Hematopoietic multipotent progenitor cell (in vitro differentiated cells): Measurements from ENCODE around the gene ZNF507. TPM values are rescaled to one million over a fixed set of nuclear protein-coding genes. Genes with fewer than 3 reads are reported as not detected.
A peak's percentile ranks its signal among the peaks of the same experiment; 100 is the strongest.
"Not testable (repeated sequence)": the region's sequence is repeated elsewhere in the genome, so short reads cannot be mapped to it uniquely, and the experiment has no call there.

Source experiments
- DNase-seq, 3 donors: peaks; one replicate each; pipeline ENCODE4 v3.0.0-alpha.2; 2011 to 2015; ENCODE audit warnings: low read depth in 2 of 3, low spot score in 2 of 3
- total RNA-seq: library from RNA; depleted of rRNA; stranded (reverse); fragments of >200 nt; gene quantifications from one replicate; pipeline ENCODE4 v1.2.3, GENCODE V29; 2012

Gene ZNF507
- total RNA-seq, 1 donor: 5.9 TPM

DNA sequence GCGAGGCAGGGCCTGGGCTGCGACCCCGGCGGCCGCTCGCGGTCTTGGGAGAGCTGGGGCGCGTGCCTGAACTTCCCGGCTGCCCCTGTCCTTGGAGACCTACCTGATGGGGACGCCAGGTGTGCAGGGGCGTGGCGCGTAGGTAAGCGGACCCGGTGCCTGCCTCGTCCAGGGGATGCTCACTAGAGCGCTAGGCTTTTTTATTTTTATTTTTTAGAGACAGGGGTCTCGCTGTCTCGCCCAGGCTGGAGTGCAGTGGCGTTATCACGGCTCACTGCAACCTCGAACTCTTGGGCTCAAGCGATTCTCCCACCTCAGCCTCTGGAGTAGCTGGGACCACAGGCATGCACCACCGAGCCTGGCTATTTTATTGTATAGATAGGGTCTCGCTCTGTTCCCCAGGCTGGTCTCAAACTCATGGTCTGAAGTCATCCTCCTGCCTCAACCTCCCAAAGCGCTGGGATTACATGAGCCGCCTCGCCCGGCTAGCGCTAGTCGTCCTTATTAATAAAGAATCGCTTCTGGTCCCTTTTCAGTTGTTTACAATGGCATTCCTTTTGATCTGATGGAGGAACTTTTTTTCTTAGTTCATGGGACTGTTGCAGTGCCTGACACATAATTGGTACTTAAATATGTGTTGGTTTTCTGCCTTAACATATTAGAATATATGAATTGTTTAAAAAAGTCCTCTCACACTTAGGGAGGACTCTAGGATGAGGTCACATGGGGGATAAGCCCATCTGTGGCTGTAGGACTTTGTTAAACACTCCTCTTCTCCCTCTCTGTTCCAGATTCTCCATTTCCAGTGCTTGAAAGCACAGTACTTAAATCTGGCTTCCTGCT, 61.0 kb downstream of the ZNF507 start:
- DNase-seq: no peak

DNA sequence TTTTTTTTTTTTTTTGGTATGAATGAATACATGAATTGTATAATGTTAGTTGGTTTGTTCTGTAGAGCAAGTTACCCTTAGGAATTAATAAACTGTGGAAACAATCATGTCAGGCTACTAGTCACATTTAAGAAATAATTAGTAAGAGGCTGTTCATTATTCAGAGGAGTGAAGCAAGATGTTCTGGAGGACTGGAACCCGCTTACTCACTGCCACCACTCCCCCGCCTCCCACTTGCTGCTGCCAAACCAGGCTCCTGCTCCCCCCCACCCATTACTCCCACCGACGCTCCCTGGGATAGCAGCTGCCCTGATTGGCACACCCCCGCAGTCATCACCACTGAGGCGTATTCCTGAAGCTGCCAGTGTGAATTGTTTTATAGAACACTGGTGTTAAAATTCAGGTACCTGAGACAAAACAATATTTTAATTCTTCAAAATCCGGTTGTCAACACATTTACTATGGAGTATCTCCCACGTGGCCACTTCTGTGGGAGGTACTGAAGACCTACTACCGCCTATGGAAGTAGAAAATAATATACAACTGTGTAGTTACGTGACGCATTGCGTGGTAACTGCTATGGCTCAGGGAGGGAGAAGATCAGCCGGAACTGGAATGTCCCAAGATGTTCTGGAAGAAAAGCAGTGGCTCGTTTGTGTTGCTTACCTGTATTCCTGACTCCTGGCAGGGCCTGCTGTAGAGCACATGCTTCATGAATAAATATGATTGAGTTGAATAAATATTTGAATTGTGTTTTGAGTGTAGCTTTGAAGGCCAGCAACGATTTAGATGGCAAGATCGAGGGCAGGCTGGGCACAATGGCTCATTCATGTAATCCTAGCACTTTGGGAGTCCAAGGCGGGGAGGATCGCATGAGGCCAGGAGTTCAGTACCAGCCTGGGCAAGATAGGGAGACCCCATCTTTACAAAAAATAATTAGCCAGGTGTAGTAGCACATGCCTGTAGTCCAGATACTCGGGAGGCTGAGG, 61.9 kb downstream of the ZNF507 start:
- DNase-seq: no peak

DNA sequence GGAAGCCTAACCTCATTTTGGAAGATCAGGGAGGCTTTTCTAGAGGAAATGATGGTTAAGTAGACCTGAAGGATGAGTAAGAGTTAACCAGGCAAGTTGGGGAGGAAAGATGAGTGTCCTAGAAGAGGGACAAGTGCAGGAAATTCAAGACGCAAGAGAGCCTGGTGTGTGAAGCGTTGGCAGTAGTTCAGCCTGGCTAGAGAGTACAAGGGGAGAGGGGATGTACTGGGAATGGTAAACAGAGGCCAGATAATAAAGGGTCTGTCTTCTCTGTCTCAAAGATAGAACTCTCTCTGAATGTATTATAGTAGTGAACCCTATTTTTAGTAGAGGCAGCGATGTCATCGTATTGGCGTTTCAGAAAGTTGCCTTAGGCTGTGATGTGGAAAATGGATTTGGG, 69.8 kb downstream of the ZNF507 start:
- DNase-seq: no peak

DNA sequence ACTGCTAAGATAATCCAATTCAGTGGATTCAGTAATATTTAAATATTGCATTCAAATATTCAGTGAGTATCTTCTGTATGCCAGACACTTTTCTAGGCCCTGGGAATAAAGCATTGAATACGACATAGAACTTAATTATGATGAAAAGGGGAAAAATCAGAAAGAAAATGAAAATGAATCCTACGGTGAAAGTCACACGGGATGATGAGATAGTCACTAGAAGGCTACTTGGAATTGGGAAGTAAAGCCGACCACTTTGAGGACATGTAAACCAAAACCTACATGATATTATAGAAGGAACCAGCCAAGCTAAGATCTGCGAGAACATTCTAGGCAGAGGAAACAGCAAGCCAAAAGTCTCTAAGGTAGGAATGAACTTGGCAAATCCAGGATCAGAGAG, 70.3 kb downstream of the ZNF507 start:
- DNase-seq: no peak

DNA sequence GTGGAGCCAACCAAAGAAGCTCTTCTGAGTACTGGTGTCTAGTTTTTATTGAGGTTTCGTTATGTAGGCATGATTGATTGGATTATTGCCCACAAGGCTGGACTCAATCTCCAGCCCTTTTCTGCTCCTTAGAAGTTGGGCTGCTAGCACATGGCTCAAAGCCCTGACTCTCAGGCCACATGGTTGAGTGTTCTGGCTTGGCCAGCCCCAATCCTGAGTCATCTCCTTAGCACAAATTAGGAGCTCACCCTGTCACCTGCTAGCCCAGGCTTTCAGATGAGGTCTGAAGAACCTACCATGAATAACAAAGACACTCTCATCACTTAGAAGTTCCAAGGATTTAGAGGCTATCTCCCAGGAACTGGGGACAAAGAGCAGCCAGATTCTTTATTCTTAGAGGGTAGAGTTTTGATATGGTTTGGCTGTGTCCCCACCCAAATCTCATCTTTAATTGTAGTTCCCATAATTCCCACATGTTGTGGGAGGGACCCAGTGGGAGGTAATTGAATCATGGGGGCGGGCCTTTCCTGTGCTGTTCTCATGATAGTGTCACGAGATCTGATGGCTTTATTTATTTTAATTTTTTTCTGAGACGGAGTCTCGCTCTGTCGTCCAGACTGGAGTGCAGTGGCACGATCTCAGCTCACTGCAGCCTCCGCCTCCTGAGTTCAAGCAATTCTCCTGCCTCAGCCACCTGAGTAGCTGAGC, 71.5 kb downstream of the ZNF507 start:
- DNase-seq: no peak

DNA sequence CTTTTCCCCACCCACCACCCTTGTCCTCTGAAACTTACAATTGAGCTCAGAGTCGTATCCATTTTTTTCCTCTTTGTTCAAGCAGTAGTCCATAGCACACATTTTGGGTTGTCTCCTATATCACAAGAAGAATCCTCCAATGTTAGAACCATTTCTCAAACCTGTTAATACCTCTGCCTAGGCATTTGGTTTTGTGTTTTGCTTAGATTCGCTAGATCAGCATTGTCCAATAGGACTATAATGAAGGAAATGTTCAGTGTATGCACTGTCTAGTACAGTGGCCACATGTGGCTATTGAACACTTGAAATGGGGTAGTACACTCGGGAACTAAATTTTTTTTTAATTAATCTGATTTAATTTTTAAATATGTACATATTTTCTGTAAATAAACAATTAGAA, 72.7 kb downstream of the ZNF507 start:
- no peak for DNase-seq

DNA sequence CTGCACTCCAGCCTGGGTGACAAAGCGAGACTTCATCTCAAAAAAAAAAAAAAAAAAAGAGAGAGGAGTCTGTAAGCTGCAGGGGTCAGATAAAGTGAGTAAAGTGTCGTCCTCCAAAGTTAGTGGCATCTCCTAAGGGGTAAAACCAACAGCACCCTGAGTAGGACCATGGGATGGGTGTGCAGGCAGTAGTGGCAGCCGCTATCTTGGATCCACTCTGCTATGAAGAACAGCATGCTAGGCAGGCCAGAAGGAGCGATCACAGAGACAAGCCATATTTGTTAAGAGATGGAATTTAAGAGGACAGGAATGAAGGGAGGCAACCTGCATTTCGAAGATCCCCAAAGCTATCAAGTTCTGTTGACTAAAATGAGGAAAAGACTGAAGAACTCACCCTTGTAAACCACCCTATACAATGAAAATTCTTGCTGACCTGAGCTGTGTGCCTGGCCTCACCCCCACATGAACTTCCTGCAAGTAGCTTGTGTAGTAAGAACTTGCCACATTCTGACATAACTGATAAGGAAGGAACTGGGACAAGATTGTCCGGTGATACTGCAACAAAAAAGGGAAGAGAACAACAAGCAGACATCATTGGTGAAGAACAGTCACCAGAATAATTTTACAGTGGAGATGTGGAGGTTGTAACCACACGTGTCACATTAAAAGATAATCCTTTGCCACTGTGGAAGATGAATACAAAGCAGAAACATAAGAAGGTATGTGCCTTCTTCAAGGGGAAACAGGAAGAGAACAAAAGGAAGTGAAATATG, 76.4 kb downstream of the ZNF507 start:
- peak in 2 of 3 donors; percentile 39 to 58 for DNase-seq

DNA sequence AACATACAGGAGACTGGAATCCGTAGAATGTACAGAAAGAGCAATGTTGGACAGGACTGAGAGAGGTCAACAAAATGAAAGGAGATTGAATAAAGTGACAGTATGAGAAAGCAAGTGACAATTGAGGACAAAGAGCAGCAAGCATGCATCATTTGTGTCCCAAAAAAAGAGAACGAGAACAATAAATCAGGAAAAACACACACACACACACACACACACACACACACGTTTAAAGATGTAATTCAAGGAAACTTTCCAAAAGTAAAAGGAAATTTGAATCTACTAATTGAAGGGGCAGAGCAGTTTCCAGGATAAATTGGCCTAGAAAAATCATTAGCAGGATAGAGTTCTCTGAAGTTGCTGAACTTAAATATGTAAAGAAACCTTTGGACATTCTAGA, 77.0 kb downstream of the ZNF507 start:
- no peak for DNase-seq

DNA sequence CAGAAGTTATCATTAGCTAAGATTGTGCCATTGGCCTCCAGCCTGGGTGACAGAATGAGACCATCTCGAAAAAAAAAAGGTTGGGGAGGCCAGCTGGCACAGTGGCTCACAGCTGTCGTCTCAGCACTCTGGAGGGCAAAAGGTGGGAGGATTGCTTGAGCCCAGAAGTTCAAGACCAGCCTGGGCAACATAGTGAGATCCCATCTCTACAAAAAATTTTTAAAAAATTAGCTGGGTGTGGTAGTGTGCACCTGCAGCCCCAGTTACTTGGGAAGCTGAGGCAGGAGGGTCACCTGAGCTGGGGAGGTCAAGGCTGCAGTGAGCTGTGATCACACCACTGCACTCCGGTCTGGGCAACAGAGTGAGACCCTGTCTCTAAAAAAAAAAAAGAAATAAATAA, 78.5 kb downstream of the ZNF507 start:
- DNase-seq: not testable (repeated sequence)

DNA sequence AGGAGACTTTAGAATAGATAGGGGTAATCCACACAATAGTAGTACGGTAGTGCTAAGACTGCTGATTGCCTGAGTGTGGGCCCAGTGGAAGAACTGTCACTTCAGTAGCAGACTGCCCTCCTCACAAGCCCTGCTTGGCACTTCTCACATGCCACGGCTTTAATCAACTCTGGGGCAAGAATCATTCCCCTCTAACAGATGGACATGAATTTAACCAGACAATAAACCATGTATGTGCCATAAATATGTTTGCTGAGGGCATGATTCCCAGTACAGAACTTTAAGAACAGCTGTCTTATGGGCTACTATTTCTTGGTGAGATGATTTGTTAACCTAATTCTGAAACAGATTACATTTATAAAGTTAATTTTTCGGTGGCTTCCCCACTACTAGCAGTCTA, 82.1 kb downstream of the ZNF507 start:
- no peak for DNase-seq

DNA sequence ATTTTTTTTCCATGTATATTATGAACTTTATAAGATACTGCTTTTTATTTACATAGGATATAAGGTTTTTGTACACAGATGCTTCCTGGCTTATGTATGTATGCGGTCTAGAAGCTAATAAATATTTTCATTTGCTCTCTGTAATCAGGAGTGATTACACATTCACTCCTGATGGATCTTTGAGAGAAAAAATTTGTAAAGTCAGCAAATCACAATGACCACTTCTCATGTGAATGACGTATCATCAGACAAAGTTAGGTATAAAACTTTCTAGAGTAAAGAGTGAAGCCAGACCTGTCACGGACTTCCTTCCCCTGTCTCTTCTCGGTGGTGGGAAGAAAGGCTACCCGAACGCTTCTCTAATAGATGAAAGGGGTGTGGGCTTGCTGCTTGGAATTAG, 91.3 kb downstream of the ZNF507 start:
- DNase-seq: no peak

DNA sequence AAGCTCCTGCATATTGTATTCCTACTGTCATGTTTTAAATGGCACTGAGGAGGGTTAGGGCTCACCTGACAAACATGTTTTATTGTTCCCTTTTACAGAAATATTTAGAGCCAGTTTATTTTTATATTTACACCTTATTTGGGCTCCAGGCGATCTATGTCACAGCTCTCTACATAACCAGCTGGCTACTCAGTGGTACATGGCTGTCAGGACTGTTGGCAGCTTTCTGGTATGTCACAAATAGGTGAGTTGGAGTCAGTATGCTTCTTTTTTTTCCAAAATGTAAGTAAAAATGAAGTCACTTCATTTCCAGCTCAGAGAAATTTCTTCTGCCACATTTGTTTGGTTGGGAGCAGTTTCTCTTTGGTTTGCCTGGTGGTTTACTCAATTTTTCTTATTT, 91.7 kb downstream of the ZNF507 start:
- no peak for DNase-seq

Other genes with a start within 250 kb of the ZNF507 start
- gene DPY19L3, start 60.2 kb downstream of the ZNF507 start, total RNA-seq: 23.4 TPM
- 18.6 TPM for gene PDCD5, start 235.6 kb downstream of the ZNF507 start, total RNA-seq